GM18511 (cell line): ENCODE measurements around the gene TPT1.
"Not testable (repeated sequence)": the region's sequence is repeated elsewhere in the genome, so short reads cannot be mapped to it uniquely, and the experiment has no call there.

Experiments
- ATAC-seq: cut with Tn5 transposase; IDR thresholded peaks from one replicate; pipeline ENCODE4 v1.9.1; 2021; ENCODE audit warnings: mild to moderate bottlenecking, moderate library complexity; ENCODE audit not compliant: unreplicated experiment

TPT1 gene

DNA sequence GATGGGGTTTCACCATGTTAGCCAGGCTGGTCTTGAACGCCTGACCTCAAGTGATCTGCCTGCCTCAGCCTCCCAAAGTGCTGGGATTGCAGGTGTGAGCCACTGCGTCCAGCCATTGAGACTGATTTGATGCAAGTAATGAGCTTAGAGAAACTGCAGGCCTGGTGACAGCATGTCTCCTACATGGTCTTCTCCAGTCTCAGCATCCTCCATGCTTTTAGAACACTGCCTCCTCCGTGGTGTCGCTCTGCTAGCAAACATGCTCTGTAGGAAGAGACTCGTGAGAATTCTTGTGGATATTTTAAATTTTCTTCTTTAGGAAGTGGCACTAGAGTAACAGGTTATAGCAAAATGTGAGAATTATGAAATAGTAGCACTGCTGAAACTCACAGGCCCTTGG is 37.1 kb downstream of the TPT1 start:
- no peak for ATAC-seq

GRCh38 chr13:45303026-45303425 is 38.0 kb downstream of the TPT1 start:
- ATAC-seq, result no peak

- ATAC-seq, result no peak
Observed at GRCh38 chr13:45302507-45302906, 38.5 kb downstream of the TPT1 start.

- ATAC-seq, result no peak
Observed at GRCh38 chr13:45301263-45301662, 39.7 kb downstream of the TPT1 start.

DNA sequence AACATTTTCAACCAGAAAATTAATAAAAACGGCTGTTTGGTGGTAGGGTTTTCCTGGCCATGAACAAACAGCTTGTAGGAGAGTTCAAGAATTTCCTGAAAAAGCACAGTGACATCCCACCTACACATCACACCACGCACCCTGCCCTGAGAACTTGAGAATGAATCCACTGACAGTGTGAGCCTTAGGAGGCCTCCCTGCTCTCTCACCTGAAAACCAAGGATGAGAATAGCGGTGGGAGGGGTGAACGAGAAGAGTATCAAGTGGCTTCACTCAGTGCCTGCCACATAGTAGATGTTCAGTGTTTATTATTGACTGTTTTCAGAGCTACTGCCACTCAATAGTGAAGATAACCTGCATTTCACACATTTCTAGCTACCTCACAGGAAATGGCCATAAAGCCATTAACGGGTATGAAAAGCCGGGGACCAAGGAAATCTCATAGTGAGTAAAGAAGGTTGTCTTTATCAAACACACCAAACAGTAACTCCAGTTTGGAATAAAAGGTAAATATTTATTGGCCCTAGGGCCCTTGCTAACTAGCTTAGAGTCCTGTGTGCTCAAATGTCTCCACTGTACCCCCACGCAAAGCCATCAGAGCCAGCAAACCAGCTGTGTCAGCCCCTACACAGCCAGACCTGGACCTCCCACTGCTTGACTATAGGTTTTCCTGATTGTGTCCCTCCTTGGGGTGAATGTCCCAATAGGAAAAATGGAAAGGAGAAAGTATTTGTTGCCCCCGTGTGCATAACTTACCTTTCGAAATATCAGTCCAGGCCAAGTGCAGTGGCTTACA is 40.6 kb downstream of the TPT1 start:
- no peak for ATAC-seq

GRCh38 chr13:45299194-45299593 is 41.8 kb downstream of the TPT1 start:
- no peak for ATAC-seq

GRCh38 chr13:45298550-45298949 is 42.4 kb downstream of the TPT1 start:
- not testable (repeated sequence) for ATAC-seq

GRCh38 chr13:45298206-45298505 is 42.8 kb downstream of the TPT1 start:
- ATAC-seq, result no peak

DNA sequence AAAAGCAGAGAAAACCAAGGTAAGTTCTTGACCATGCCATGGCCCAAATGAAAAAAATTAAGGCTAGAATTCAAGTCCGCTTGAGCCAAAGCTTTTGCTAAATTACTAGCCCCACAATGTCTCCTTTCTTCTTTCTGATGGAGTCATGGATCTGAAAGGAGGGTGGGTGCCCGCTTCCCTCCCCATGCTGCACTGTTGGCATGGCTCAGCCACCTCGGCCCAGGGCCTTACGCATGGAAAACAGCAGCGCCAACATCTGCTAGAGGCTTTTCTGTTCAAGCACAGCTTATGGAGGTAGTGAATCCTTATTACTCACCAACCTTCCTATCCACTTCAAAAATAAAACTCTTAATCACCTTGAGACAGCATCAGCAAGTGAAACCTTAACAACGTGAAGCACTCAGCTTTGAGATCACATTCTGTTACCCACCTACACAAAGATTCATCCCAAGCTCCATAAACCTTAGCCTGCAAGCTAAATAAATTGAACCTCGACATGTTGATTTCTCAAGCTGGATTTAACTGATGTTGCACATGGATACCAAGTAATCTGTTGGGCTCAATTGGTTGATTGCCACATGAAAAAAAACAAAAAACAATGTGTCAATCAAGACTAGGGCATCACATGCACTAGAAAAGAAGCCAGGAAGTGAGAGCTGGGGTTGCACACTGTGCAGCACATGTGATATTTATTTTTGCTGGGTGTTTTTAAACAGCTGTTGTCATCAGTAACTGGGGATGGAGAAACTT is 43.4 kb downstream of the TPT1 start:
- peak; percentile 78 for ATAC-seq

DNA sequence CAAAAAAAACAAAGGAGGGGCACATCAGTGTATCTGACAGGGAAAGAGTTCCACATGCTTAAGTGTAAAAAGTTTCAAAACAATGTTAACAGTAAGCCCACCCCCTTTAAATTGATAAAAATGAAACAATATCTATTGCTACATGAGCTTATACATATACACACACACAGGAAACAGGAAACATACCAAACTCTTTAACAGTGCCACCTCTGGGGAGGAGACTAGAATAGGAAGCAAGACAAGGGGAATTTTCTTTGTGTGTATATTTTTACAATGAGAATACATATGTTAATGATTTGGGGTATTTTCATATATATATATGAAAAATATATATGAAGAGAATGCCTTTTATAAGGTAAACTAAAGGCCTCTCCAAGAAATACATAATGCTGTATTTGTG is 44.7 kb downstream of the TPT1 start:
- ATAC-seq, result no peak

- ATAC-seq, result no peak
Observed at GRCh38 chr13:45295536-45295935, 45.4 kb downstream of the TPT1 start.

DNA sequence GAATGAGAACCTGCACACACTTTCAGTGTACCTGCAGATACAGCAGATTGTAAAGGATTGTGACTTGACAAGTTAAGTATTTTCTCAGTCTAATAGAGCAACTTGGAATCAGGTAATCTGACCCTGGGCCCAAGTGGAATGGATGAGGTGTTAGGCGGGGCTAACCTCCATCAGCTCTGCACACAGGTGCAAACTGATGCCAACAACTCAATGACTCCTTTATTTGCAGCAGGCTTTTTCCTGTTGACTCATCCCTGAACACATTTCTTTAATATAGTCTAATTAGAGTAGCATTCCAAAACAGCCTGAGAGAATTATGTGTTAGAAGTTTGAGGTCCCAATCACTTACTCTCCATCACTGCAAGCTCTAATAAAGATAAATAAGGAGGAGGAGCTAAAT is 48.8 kb downstream of the TPT1 start:
- ATAC-seq, result no peak

DNA sequence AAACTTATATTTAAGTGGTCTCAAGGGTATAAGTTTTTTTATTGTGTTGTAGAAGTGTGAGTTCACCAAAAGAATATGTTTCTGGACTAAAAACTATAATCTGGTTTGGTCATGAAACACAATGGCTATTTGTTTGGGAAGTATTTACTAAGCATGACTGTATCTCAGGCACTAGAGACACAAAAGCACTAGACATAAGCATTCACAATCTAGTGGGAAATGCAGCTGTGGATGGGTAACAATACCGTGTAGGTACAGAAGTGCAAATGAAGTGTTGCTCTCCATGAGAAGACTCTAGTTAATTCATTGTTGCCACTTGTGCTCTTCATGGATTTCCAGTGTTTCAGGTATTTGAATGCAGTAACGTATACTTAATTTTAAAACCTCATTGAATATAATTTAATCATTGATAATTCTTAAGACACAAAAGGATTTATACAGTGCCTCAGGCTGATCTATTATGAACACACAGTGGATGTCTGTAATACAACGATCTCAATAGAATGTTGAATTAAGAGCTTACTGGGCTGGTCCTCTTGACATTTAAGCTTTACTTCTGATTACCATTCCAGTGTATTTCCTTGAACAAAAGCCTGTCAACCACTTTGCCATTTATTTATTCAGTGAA is 50.9 kb downstream of the TPT1 start:
- ATAC-seq, result no peak
